CD14-positive monocyte (primary cell): ENCODE data around the gene SCAF8. TPM values are rescaled to one million over a fixed set of nuclear protein-coding genes. Genes with fewer than 3 reads are reported as not detected.

ENCODE experiments used
- DNase-seq, 3 donors: peaks; one replicate each; pipeline ENCODE4 v3.0.0-alpha.2; 2011 to 2022
- H2AFZ ChIP-seq: 2 replicates; pipeline ENCODE4 v1.6.0; 2012; ENCODE audit warnings: mild to moderate bottlenecking, low read depth, low read length, inconsistent platforms; ENCODE audit not compliant: insufficient read depth, poor library complexity, severe bottlenecking
- H3K27ac ChIP-seq, 2 donors: 1 replicate in 1 of 2; 2 replicates in 1 of 2; pipeline ENCODE4 v1.5.1; 2012 to 2013; ENCODE audit warnings: low read length in 2 of 2, control low read depth in 1 of 2, inconsistent platforms in 1 of 2, low read depth in 1 of 2, mild to moderate bottlenecking in 1 of 2
- H3K27me3 ChIP-seq, 2 donors: one replicate each; pipeline versions ENCODE4 v1.6.0 to v1.6.1; 2011 to 2013; ENCODE audit warnings: low read length in 2 of 2; ENCODE audit not compliant: control insufficient read depth in 2 of 2, insufficient read depth in 2 of 2
- H3K36me3 ChIP-seq, 2 donors: replicated peaks in 1 of 2; 1 replicate in 1 of 2; 2 replicates in 1 of 2; pipeline versions ENCODE4 v1.5.1 to v1.6.1; 2012 to 2013; ENCODE audit warnings: low read length in 2 of 2, control low read depth in 1 of 2, inconsistent platforms in 1 of 2, mild to moderate bottlenecking in 1 of 2; ENCODE audit not compliant: insufficient read depth in 2 of 2, control insufficient read depth in 1 of 2
- H3K4me1 ChIP-seq, 2 donors: 1 replicate in 1 of 2; 2 replicates in 1 of 2; pipeline versions ENCODE4 v1.5.1 to v1.6.1; 2012 to 2013; ENCODE audit warnings: low read length in 2 of 2, control low read depth in 1 of 2, inconsistent platforms in 1 of 2, mild to moderate bottlenecking in 1 of 2, moderate library complexity in 1 of 2; ENCODE audit not compliant: insufficient read depth in 2 of 2, control insufficient read depth in 1 of 2
- H3K4me2 ChIP-seq: replicated peaks from 2 replicates; pipeline ENCODE3; 2012; ENCODE audit warnings: low read length, moderate library complexity, mild to moderate bottlenecking; ENCODE audit not compliant: poor library complexity, severe bottlenecking; ENCODE audit errors: extremely low read depth
- H3K4me3 ChIP-seq, 3 experiments: fragments of 200-600 bp in 1 of 3; sonication (generic) in 1 of 3; replicated peaks in 1 of 3; 1 replicate in 2 of 3; 2 replicates in 1 of 3; pipeline ENCODE4 v1.5.1; 2011 to 2013; ENCODE audit warnings: low read length in 3 of 3, mild to moderate bottlenecking in 3 of 3, control low read depth in 2 of 3, low read depth in 2 of 3, inconsistent platforms in 1 of 3, moderate library complexity in 1 of 3
- H3K79me2 ChIP-seq: 2 replicates; pipeline ENCODE4 v1.6.0; 2012; ENCODE audit warnings: mild to moderate bottlenecking, control low read depth, inconsistent platforms, low read length, moderate library complexity; ENCODE audit not compliant: insufficient read depth
- H3K9ac ChIP-seq: 2 replicates; pipeline ENCODE4 v1.6.0; 2017; ENCODE audit warnings: low read length, mild to moderate bottlenecking; ENCODE audit not compliant: insufficient read depth, poor library complexity, severe bottlenecking
- H3K9me3 ChIP-seq, 2 donors: replicated peaks in 1 of 2; 1 replicate in 1 of 2; 2 replicates in 1 of 2; pipeline versions ENCODE4 v1.5.1 to v1.6.1; 2012 to 2013; ENCODE audit warnings: low read length in 2 of 2, control low read depth in 1 of 2; ENCODE audit not compliant: control insufficient read depth in 1 of 2, insufficient read depth in 1 of 2
- H4K20me1 ChIP-seq: 2 replicates; pipeline ENCODE4 v1.6.0; 2012; ENCODE audit warnings: mild to moderate bottlenecking, low read length, control low read depth, moderate library complexity; ENCODE audit not compliant: insufficient read depth
- H3K27ac Mint-ChIP-seq, 7 donors: one replicate each; pipeline ENCODE4 v1.8.0; 2020; ENCODE audit warnings: mild to moderate bottlenecking in 7 of 7, mixed read lengths in 7 of 7, moderate library complexity in 6 of 7, inconsistent platforms in 2 of 7
- H3K27me3 Mint-ChIP-seq, 3 donors: one replicate each; pipeline ENCODE4 v1.8.0; 2021 to 2022; ENCODE audit warnings: low read depth in 3 of 3, mild to moderate bottlenecking in 3 of 3, mixed read lengths in 3 of 3, moderate library complexity in 3 of 3, inconsistent platforms in 1 of 3
- H3K36me3 Mint-ChIP-seq, 2 donors: one replicate each; pipeline ENCODE4 v1.8.0; 2020; ENCODE audit warnings: mixed read lengths in 2 of 2, inconsistent platforms in 1 of 2, mild to moderate bottlenecking in 1 of 2
- H3K4me1 Mint-ChIP-seq: one replicate; pipeline ENCODE4 v1.8.0; 2020; ENCODE audit warnings: mild to moderate bottlenecking, mixed read lengths
- H3K4me3 Mint-ChIP-seq, 2 donors: one replicate each; pipeline ENCODE4 v1.8.0; 2020; ENCODE audit warnings: mild to moderate bottlenecking in 2 of 2, mixed read lengths in 2 of 2, moderate library complexity in 1 of 2
- H3K9me3 Mint-ChIP-seq, 7 donors: one replicate each; pipeline ENCODE4 v1.8.0; 2020 to 2022; ENCODE audit warnings: mixed read lengths in 7 of 7, mild to moderate bottlenecking in 6 of 7, moderate library complexity in 6 of 7, inconsistent platforms in 2 of 7
- WGBS: methylation state at CpG from one replicate; pipeline ENCODE4 v1.1.5; 2013; ENCODE audit warnings: missing lambda C conversion rate; ENCODE audit not compliant: insufficient coverage; 5-methylcytosine and 5-hydroxymethylcytosine counted together
- intact Hi-C, 2 donors: fragments of 100-400 bp; cut with micrococcal nuclease; formaldehyde crosslinking; loops; one replicate each; pipeline versions ENCODE4 v1.15.0 to v1.15.1; 2023
- polyA plus RNA-seq, 3 donors: library from polyadenylated mRNA; depleted of rRNA in 1 of 3; unstranded in 2 of 3; stranded (reverse) in 1 of 3; fragments of 300-500 nt in 2 of 3; fragments of >200 nt in 1 of 3; fragmentation: Illumina TruSeq in 2 of 3; gene quantifications; 1 replicate in 2 of 3; 2 replicates in 1 of 3; pipeline ENCODE4 v1.2.3, GENCODE V29; 2012 to 2021
- TF ChIP-seq, protein P1 (sequence below): fragments of 200-600 bp; IDR thresholded peaks from one replicate; pipeline ENCODE4 v1.8.0; 2022; ENCODE audit warnings: antibody characterized with exemption, mild to moderate bottlenecking

Gene SCAF8
- polyA plus RNA-seq, 3 donors: 2.8 to 18.5 (median 4.2) TPM

DNA sequence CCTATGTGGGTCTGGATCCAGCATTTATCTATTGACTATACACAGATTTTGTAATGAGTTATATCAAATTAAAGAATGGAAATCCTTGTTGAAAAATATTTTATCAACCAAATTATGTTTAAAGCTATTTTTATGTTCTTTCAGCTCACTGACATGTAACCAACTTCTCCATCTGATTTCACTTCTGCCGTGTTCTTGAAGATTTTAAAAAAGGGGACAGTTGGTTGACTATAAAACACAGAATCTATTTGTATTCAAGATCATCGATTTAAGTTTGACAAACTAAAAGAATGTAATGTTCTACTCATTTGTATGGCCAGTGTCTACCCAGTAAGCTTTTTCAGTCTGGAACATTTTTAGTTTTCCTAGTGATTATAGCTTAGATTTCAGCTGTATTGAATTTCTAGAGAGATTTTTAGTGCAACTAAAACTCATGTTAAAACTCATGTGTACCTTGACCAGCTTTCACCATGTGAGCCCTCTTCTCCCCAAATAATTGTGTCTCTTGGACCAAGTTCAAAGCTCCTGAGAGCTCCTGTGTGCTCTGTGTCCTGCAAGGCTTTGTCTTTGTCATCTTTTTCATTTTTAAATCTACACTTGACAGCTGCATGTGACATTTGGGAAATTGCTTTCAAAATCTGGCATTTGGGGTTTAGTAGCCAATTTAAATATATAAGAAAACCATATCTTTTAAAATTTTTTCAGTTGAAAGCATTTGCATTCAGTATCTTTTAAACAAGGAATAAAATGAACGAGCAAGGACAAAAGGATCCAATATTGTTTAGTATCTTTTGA, 143.5 kb downstream of the SCAF8 start:
- no peak overlapping the region for H2AFZ ChIP-seq
- intact Hi-C loops: no loop called here
- Mint-ChIP-seq H3K9me3 (no peaks in the 10 kb centered on the region), H3K27me3 (no peaks in the 10 kb centered on the region), H3K4me3 (no peak overlapping the region), H3K36me3 (peaks cover 11 to 14% of the 10 kb centered on the region in 2 donors), H3K4me1 (no peaks in the 10 kb centered on the region), H3K27ac (no peak overlapping the region)
- H3K27ac ChIP-seq: no peak overlapping the region
- H3K79me2 ChIP-seq: no peaks in the 10 kb centered on the region
- no peaks in the 10 kb centered on the region for H3K9me3 ChIP-seq
- H3K36me3 ChIP-seq: peaks cover 0 to 23% of the 10 kb centered on the region in 2 donors
- no peak for DNase-seq
- H3K4me2 ChIP-seq: no peak overlapping the region
- H3K4me1 ChIP-seq: no peaks in the 10 kb centered on the region
- H3K9ac ChIP-seq: no peak overlapping the region
- peaks cover 4% of the 10 kb centered on the region for H4K20me1 ChIP-seq
- TF ChIP-seq, protein P1, sequence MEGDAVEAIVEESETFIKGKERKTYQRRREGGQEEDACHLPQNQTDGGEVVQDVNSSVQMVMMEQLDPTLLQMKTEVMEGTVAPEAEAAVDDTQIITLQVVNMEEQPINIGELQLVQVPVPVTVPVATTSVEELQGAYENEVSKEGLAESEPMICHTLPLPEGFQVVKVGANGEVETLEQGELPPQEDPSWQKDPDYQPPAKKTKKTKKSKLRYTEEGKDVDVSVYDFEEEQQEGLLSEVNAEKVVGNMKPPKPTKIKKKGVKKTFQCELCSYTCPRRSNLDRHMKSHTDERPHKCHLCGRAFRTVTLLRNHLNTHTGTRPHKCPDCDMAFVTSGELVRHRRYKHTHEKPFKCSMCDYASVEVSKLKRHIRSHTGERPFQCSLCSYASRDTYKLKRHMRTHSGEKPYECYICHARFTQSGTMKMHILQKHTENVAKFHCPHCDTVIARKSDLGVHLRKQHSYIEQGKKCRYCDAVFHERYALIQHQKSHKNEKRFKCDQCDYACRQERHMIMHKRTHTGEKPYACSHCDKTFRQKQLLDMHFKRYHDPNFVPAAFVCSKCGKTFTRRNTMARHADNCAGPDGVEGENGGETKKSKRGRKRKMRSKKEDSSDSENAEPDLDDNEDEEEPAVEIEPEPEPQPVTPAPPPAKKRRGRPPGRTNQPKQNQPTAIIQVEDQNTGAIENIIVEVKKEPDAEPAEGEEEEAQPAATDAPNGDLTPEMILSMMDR: no peak
- H3K27me3 ChIP-seq: no peaks in the 10 kb centered on the region
- WGBS: no CpG with 5 or more reads among the region's 3 CpGs
- H3K4me3 ChIP-seq: no peak overlapping the region

DNA sequence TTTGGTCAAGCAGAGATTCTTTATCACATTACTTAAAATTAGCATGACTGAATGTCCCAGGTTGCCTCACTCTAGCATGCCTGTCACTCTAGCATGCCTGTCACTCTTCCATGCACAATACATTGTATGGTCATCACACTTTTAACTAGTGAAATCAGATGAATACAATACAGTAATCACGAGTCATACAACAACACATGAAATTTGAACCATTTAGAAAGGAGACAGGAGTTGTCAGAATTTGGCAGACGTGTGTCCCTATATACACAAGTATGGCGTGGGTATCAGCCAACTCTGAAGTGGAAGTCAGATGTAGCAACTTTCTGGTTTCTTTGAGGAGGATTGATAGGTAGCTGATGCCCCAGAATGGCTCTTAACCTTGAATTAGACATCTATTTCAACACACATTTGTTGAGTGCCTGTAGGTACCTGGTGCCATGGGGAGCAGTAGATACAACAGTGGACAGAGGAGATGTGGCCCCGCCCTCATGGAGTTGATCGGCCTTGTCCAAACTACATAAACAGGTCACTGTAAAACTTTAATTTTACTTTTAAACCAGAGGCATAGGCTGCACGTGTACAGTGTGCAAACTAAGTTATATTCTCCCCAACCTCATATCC, 145.8 kb downstream of the SCAF8 start:
- no peak overlapping the region for H3K4me2 ChIP-seq
- H3K9me3 ChIP-seq: no peaks in the 10 kb centered on the region
- H3K79me2 ChIP-seq: no peaks in the 10 kb centered on the region
- TF ChIP-seq, protein P1: no peak
- no peak for DNase-seq
- Mint-ChIP-seq H3K27ac (no peak overlapping the region), H3K36me3 (peaks cover 14 to 24% of the 10 kb centered on the region in 2 donors), H3K9me3 (peaks cover 0 to 3% (median 0%) of the 10 kb centered on the region in 7 donors), H3K4me1 (no peaks in the 10 kb centered on the region), H3K4me3 (no peak overlapping the region), H3K27me3 (no peaks in the 10 kb centered on the region)
- no peak overlapping the region for H3K4me3 ChIP-seq
- intact Hi-C loops: no loop called here
- no peak overlapping the region for H2AFZ ChIP-seq
- no peak overlapping the region for H3K27ac ChIP-seq
- 92% methylated on average over 2 of the region's 6 CpGs for WGBS
- H3K36me3 ChIP-seq: peaks cover 0 to 29% of the 10 kb centered on the region in 2 donors
- H3K27me3 ChIP-seq: no peaks in the 10 kb centered on the region
- H4K20me1 ChIP-seq: peaks cover 4% of the 10 kb centered on the region
- H3K9ac ChIP-seq: no peak overlapping the region
- H3K4me1 ChIP-seq: no peaks in the 10 kb centered on the region
